Osteocyte (in vitro differentiated cells): ENCODE measurements around the gene SLC4A8. TPM values are rescaled to one million over a fixed set of nuclear protein-coding genes. Genes with fewer than 3 reads are reported as not detected.

Experiments
- DNase-seq: peaks from one replicate; pipeline ENCODE4 v3.0.0; 2021; ENCODE audit warnings: mixed read lengths; ENCODE audit not compliant: unreplicated experiment; ENCODE audit errors: extremely low spot score
- H3K27ac Mint-ChIP-seq: one replicate; pipeline ENCODE4 v1.8.0; 2021; ENCODE audit warnings: mild to moderate bottlenecking, mixed read lengths; ENCODE audit not compliant: unreplicated experiment
- H3K27me3 Mint-ChIP-seq: one replicate; pipeline ENCODE4 v1.8.0; 2021; ENCODE audit warnings: mixed read lengths; ENCODE audit not compliant: unreplicated experiment
- H3K36me3 Mint-ChIP-seq: one replicate; pipeline ENCODE4 v1.8.0; 2021; ENCODE audit warnings: mixed read lengths; ENCODE audit not compliant: unreplicated experiment
- H3K4me1 Mint-ChIP-seq: one replicate; pipeline ENCODE4 v1.8.0; 2021; ENCODE audit warnings: mixed read lengths; ENCODE audit not compliant: unreplicated experiment
- H3K4me3 Mint-ChIP-seq: one replicate; pipeline ENCODE4 v1.8.0; 2021; ENCODE audit warnings: mild to moderate bottlenecking, moderate library complexity, mixed read lengths; ENCODE audit not compliant: unreplicated experiment
- H3K9me3 Mint-ChIP-seq: one replicate; pipeline ENCODE4 v1.8.0; 2021; ENCODE audit warnings: mixed read lengths; ENCODE audit not compliant: unreplicated experiment
- CTCF ChIP-seq: fragments of 200-600 bp; sonication (generic); IDR thresholded peaks from 2 replicates; pipeline ENCODE4 v1.5.0; 2021; ENCODE audit warnings: antibody characterized with exemption, mild to moderate bottlenecking, moderate library complexity
- total RNA-seq: library from RNA; stranded (reverse); gene quantifications from 2 replicates; pipeline ENCODE4 v1.2.1, GENCODE V29; 2021

SLC4A8 gene
- total RNA-seq, 1 donor from 2014 or later = 3.6 TPM

DNA sequence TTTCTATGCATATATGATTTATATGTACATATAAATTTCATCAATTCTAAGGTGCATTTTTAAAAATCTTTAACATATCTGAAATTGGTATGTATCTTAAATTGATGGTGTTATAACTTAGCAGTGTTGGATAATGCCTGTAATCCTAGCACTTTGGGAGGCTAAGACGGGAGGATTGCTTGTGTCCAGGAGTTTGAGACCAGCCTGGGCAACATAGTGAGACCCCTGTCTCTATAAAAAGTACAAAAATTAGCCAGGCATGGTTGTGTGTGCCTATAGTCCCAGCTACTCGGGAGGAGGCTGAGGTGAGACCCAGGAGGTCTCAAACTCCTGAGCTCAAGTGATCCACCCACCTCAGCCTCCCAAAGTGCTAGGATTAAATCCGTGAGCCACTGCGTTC lies 27.0 kb upstream of the SLC4A8 start:
- DNase-seq = no peak
- Mint-ChIP-seq H3K9me3 (no peaks in the 10 kb centered on the region), H3K27ac (no peak overlapping the region), H3K36me3 (no peaks in the 10 kb centered on the region), H3K4me3 (no peak overlapping the region), H3K27me3 (peaks cover 5% of the 10 kb centered on the region), H3K4me1 (peaks cover 13% of the 10 kb centered on the region)
- TF ChIP-seq CTCF = no peak

- Mint-ChIP-seq H3K4me3 (no peak overlapping the region), H3K27me3 (peaks cover 5% of the 10 kb centered on the region), H3K4me1 (no peaks in the 10 kb centered on the region), H3K36me3 (no peaks in the 10 kb centered on the region), H3K27ac (no peak overlapping the region), H3K9me3 (no peaks in the 10 kb centered on the region)
- TF ChIP-seq CTCF = no peak
- no peak for DNase-seq
These were observed 24.7 kb upstream of the SLC4A8 start for GRCh38 chr12:51399891-51400290.

- H3K4me1 Mint-ChIP-seq = no peaks in the 10 kb centered on the region
- no peaks in the 10 kb centered on the region for H3K9me3 Mint-ChIP-seq
- no peak for DNase-seq
- no peak for TF ChIP-seq CTCF
- no peaks in the 10 kb centered on the region for H3K36me3 Mint-ChIP-seq
- H3K27ac Mint-ChIP-seq = no peak overlapping the region
- H3K27me3 Mint-ChIP-seq = peaks cover 5% of the 10 kb centered on the region
- H3K4me3 Mint-ChIP-seq = no peak overlapping the region
These were observed 23.6 kb upstream of the SLC4A8 start for GRCh38 chr12:51401020-51401419.

DNA sequence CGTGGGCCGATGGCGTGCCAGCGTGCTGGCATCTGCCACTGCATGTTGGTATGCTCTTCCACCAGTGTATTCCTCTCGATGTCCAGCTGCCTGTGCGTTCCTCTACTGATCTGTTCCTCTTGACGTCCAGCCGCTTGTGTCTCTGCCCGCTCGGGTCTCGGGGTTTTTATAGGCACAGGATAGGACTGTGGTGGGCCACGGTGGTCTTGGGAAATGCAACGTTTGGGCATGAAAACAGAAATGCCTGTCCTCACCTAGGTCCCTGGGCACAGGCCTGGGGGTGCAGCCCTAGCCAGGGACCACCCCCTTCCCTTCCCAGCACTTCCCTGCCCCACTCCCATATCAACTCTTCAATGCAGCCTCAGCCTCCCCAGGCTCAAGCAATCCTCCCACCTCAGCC lies 23.1 kb upstream of the SLC4A8 start:
- Mint-ChIP-seq H3K27ac (no peak overlapping the region), H3K9me3 (no peaks in the 10 kb centered on the region), H3K4me3 (no peak overlapping the region), H3K36me3 (no peaks in the 10 kb centered on the region), H3K4me1 (no peaks in the 10 kb centered on the region), H3K27me3 (peaks cover 5% of the 10 kb centered on the region)
- DNase-seq = no peak
- no peak for TF ChIP-seq CTCF

GRCh38 chr12:51401900-51402299 lies 22.7 kb upstream of the SLC4A8 start:
- no peaks in the 10 kb centered on the region for H3K36me3 Mint-ChIP-seq
- H3K4me1 Mint-ChIP-seq = no peaks in the 10 kb centered on the region
- H3K4me3 Mint-ChIP-seq = no peak overlapping the region
- no peak overlapping the region for H3K27ac Mint-ChIP-seq
- TF ChIP-seq CTCF = no peak
- peaks cover 5% of the 10 kb centered on the region for H3K27me3 Mint-ChIP-seq
- no peak for DNase-seq
- no peaks in the 10 kb centered on the region for H3K9me3 Mint-ChIP-seq
